Thyroid gland (tissue), 4 donors: ENCODE results near the gene GPANK1. TPM values are rescaled to one million over a fixed set of nuclear protein-coding genes. Genes with fewer than 3 reads are reported as not detected.

Experiments used
- DNase-seq, 2 donors: peaks; one replicate each; pipeline ENCODE4 v3.0.0-alpha.2; 2019
- H3K27ac ChIP-seq, 3 donors: fragments of 200-600 bp; sonication (generic); 1 replicate in 2 of 3; 2 replicates in 1 of 3; pipeline ENCODE4 v1.5.1; 2016 to 2019; ENCODE audit warnings: mild to moderate bottlenecking in 1 of 3, moderate library complexity in 1 of 3
- H3K27me3 ChIP-seq: fragments of 200-600 bp; sonication (generic); one replicate; pipeline ENCODE4 v1.5.1; 2019
- H3K36me3 ChIP-seq, 2 donors: fragments of 200-600 bp; sonication (generic); one replicate each; pipeline ENCODE4 v1.5.1; 2016 to 2019
- H3K4me1 ChIP-seq, 2 donors: fragments of 200-600 bp; sonication (generic); one replicate each; pipeline ENCODE4 v1.5.1; 2017 to 2019
- H3K4me3 ChIP-seq, 3 donors: fragments of 200-600 bp; sonication (generic); replicated peaks in 1 of 3; 1 replicate in 2 of 3; 2 replicates in 1 of 3; pipeline ENCODE4 v1.5.1; 2016; ENCODE audit warnings: mild to moderate bottlenecking in 1 of 3
- H3K9me3 ChIP-seq: fragments of 200-600 bp; sonication (generic); one replicate; pipeline ENCODE4 v1.5.1; 2017
- POLR2A ChIP-seq, 2 donors: fragments of 450-650 bp; IDR thresholded peaks; one replicate each; pipeline ENCODE4 v1.6.1; 2017; ENCODE audit warnings: antibody characterized with exemption in 2 of 2, mild to moderate bottlenecking in 2 of 2, moderate library complexity in 1 of 2
- WGBS, 2 donors: methylation state at CpG; one replicate each; pipeline ENCODE4 v1.1.5; 2017; 5-methylcytosine and 5-hydroxymethylcytosine counted together
- intact Hi-C: fragments of 100-400 bp; cut with DNase I; formaldehyde crosslinking; loops from one replicate; pipeline ENCODE4 v1.15.1; 2023
- total RNA-seq, 4 donors: library from RNA; depleted of rRNA; stranded (reverse); fragments of >200 nt; gene quantifications; one replicate each; pipeline ENCODE4 v1.2.3, GENCODE V29; 2016
- TF ChIP-seq, protein P1 (sequence below), 6 experiments: fragments of 200-600 bp in 3 of 6; fragments of 450-650 bp in 3 of 6; sonication (generic) in 3 of 6; IDR thresholded peaks; one replicate each; pipeline ENCODE4 v1.5.1; 2016 to 2019; ENCODE audit warnings: antibody characterized with exemption in 6 of 6, mild to moderate bottlenecking in 2 of 6, inconsistent platforms in 1 of 6, moderate library complexity in 1 of 6

Gene GPANK1
- total RNA-seq, 4 donors from 2014 or later, result 15.7 to 23.2 (median 22.1) TPM

DNA sequence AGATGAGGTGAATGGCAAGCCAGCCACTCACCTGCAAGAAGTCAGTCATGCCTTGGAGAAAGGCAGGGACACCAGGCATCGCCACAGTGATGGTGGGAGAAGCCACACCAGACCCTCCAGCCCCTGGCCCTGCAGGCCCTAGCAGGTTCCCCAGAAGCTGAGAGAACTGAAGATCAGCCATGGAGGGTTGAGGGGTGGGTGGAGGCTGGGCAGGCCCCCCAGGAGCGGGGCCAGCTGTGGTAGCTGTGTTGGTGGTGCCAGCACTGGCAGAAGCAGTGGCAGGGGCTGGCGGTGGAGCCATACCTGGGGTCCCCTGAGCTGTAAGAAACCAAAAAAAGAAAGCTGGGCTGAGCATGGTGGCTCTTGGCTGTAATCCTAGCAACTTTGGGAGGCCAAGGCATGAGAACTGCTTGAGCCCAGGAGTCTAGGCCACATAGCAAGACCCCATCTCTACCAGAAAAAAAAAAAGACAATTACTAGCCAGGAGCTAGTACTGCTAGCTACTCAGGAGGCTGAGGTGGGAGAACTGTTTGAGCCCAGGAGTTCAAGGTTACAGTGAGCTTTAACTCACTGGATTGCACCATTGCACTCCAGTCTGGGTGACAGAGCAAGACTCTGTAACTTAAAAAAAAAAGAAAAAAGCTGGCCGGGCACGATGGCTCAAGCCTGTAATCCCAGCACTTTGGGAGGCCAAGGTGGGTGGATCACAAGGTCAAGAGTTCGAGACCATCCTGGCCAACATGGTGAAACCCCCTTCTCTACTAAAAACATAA lies 21.8 kb downstream of the GPANK1 start:
- intact Hi-C loops, result no loop called here

DNA sequence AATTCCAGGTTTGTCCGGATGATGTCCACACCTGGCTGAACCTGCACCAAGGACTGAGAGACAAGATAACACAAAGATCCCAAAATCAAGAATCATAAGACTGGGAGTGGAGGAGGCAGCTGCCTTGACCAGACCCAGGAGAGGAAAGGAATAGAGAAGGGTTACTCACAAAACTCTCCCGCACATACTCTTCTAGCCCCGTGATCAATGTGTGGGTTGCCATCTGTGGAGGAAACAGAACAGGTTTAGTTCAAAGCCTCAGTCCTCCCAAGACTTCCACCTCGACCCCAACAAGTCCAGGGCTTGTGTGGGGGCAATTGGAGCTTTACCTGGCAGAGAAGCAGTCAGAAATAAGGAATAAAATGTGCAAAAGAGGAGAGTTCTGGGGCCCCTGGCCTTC lies 23.4 kb downstream of the GPANK1 start:
- Histone ChIP-seq H3K27ac (no peak overlapping the region), H3K9me3 (no peaks in the 10 kb centered on the region), H3K36me3 (peaks cover 90 to 92% of the 10 kb centered on the region in 2 donors), H3K27me3 (no peaks in the 10 kb centered on the region), H3K4me3 (no peak overlapping the region), H3K4me1 (no peaks in the 10 kb centered on the region)
- no peak for DNase-seq
- WGBS, 2 donors, result 94% methylated on average over 4 of the region's 4 CpGs
- no peak for TF ChIP-seq POLR2A (IDR thresholded peaks at IDR 0.05)
- TF ChIP-seq, protein P1, sequence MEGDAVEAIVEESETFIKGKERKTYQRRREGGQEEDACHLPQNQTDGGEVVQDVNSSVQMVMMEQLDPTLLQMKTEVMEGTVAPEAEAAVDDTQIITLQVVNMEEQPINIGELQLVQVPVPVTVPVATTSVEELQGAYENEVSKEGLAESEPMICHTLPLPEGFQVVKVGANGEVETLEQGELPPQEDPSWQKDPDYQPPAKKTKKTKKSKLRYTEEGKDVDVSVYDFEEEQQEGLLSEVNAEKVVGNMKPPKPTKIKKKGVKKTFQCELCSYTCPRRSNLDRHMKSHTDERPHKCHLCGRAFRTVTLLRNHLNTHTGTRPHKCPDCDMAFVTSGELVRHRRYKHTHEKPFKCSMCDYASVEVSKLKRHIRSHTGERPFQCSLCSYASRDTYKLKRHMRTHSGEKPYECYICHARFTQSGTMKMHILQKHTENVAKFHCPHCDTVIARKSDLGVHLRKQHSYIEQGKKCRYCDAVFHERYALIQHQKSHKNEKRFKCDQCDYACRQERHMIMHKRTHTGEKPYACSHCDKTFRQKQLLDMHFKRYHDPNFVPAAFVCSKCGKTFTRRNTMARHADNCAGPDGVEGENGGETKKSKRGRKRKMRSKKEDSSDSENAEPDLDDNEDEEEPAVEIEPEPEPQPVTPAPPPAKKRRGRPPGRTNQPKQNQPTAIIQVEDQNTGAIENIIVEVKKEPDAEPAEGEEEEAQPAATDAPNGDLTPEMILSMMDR (IDR thresholded peaks at IDR 0.05), result no peak
- intact Hi-C loops, result no loop called here

More for the DNA sequence above, 21.8 kb downstream of the GPANK1 start:
- 95% methylated on average over 5 to 6 of the region's 6 CpGs for WGBS, 2 donors
- H3K27me3 ChIP-seq, result no peaks in the 10 kb centered on the region
- H3K36me3 ChIP-seq, result peaks cover 88 to 92% of the 10 kb centered on the region in 2 donors
- H3K27ac ChIP-seq, result no peak overlapping the region
- no peaks in the 10 kb centered on the region for H3K4me1 ChIP-seq
- H3K4me3 ChIP-seq, result no peak overlapping the region
- DNase-seq, result no peak
- no peak for TF ChIP-seq POLR2A (IDR thresholded peaks at IDR 0.05)
- TF ChIP-seq, protein P1 (IDR thresholded peaks at IDR 0.05), result no peak
- H3K9me3 ChIP-seq, result no peaks in the 10 kb centered on the region

DNA sequence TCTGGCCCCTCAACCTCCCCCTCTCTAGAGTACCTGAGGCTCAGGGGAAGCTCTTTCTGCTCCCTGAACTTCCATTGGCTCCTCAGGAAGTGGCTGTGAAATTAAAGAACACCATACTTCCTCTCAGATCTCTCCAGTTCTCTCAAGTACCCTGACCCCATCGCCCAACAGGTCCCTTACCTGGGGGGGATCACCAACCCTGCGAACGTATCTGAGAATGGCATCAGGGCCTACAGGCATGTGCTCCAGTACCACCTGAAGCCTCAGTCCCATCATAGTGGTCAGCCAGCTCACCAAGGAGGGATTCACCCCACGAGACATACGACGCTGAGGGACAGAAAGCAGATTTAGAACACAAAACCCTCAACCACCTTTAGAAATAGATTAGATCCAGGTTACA lies 24.2 kb downstream of the GPANK1 start:
- no peaks in the 10 kb centered on the region for H3K4me1 ChIP-seq
- TF ChIP-seq POLR2A (IDR thresholded peaks at IDR 0.05), result no peak
- TF ChIP-seq, protein P1 (IDR thresholded peaks at IDR 0.05), result no peak
- H3K27me3 ChIP-seq, result no peaks in the 10 kb centered on the region
- H3K27ac ChIP-seq, result no peak overlapping the region
- no peak for DNase-seq
- peaks cover 90 to 92% of the 10 kb centered on the region in 2 donors for H3K36me3 ChIP-seq
- 97 to 98% methylated on average over 6 of the region's 6 CpGs for WGBS, 2 donors
- H3K9me3 ChIP-seq, result no peaks in the 10 kb centered on the region
- intact Hi-C loops, result no loop called here
- H3K4me3 ChIP-seq, result no peak overlapping the region

DNA sequence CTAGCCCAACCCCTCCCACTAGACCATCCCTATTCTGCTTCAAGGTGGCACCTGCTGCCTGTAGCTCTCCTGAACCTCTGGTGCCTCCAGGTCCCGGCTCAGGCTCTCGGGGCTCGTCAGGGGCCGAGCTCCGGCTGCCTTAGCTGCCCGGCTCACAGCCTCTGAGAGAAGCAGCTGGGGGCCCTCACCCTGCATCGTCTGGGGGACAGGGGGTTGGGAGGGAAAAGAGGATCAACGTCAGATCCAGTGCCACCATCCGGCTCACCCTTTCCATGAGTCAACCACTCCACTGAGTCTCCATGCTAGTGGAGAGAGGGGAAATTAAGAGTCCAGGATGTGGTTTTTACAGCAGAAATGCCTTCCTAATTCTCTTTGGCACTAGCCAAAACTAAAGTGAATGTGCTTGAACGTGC lies 25.3 kb downstream of the GPANK1 start:
- 81 to 85% methylated on average over 5 to 9 of the region's 10 CpGs for WGBS, 2 donors
- Histone ChIP-seq H3K9me3 (no peaks in the 10 kb centered on the region), H3K4me1 (no peaks in the 10 kb centered on the region), H3K27me3 (no peaks in the 10 kb centered on the region), H3K36me3 (peaks cover 88 to 92% of the 10 kb centered on the region in 2 donors), H3K4me3 (no peak overlapping the region), H3K27ac (no peak overlapping the region)
- no peak for TF ChIP-seq POLR2A (IDR thresholded peaks at IDR 0.05)
- TF ChIP-seq, protein P1 (IDR thresholded peaks at IDR 0.05), result no peak
- DNase-seq, result no peak
- intact Hi-C loops, result no loop called here

DNA sequence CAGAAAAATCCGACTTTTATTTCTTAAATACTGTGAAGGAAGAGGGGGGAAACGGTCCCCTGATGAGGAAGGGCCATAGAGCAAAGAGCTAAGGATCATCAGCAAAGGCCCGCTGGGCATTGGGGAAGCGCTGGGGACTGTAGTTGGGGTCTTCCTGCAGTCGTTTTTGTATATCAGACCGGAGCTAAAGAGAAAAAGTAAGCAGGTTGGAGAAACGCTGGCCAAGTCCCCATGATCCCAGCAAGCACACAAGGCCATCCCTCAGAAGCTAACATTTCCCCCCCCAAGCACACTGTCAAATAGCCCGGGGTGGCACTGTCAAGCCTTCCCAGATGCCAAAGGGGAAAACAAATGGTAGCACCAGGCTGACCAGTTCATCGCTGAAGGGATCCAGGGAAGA lies 25.8 kb downstream of the GPANK1 start:
- intact Hi-C loops, result no loop called here
- H3K4me1 ChIP-seq, result no peaks in the 10 kb centered on the region
- 80 to 89% methylated on average over 9 of the region's 9 CpGs for WGBS, 2 donors
- no peaks in the 10 kb centered on the region for H3K9me3 ChIP-seq
- H3K27me3 ChIP-seq, result no peaks in the 10 kb centered on the region
- no peak overlapping the region for H3K4me3 ChIP-seq
- DNase-seq, result no peak
- peaks cover 88 to 92% of the 10 kb centered on the region in 2 donors for H3K36me3 ChIP-seq
- H3K27ac ChIP-seq, result no peak overlapping the region
- no peak for TF ChIP-seq POLR2A (IDR thresholded peaks at IDR 0.05)
- TF ChIP-seq, protein P1 (IDR thresholded peaks at IDR 0.05), result no peak
